Natural killer cell (primary cell): ENCODE results near the gene MRPS5. TPM values are rescaled to one million over a fixed set of nuclear protein-coding genes. Genes with fewer than 3 reads are reported as not detected.

Experiments used
- ATAC-seq, 3 donors: fragments of 150-1000 bp in 2 of 3; fragments of 200-7000 bp in 1 of 3; cut with Tn5 transposase; 1 replicate in 1 of 3; 2 replicates in 2 of 3; pipeline ENCODE4 v1.10.0; 2021; ENCODE audit warnings: mild to moderate bottlenecking in 2 of 3, moderate library complexity in 2 of 3
- DNase-seq, 2 donors: peaks; one replicate each; pipeline versions ENCODE4 v3.0.0 to v3.0.0-alpha.2; 2013 to 2021; ENCODE audit warnings: mixed read lengths in 1 of 2
- H3K27ac ChIP-seq: one replicate; pipeline ENCODE4 v1.5.1; 2013; ENCODE audit warnings: mild to moderate bottlenecking, low read length
- H3K27me3 ChIP-seq: one replicate; pipeline ENCODE4 v1.6.1; 2013; ENCODE audit warnings: low read length; ENCODE audit not compliant: control insufficient read depth, insufficient read depth
- H3K36me3 ChIP-seq: one replicate; pipeline ENCODE4 v1.6.1; 2013; ENCODE audit warnings: low read length; ENCODE audit not compliant: control insufficient read depth, insufficient read depth
- H3K4me1 ChIP-seq: one replicate; pipeline ENCODE4 v1.6.1; 2013; ENCODE audit warnings: low read length; ENCODE audit not compliant: control insufficient read depth, insufficient read depth
- H3K4me3 ChIP-seq: one replicate; pipeline ENCODE4 v1.5.1; 2013; ENCODE audit warnings: low read length
- H3K9me3 ChIP-seq: one replicate; pipeline ENCODE4 v1.6.1; 2013; ENCODE audit warnings: low read length; ENCODE audit not compliant: control insufficient read depth, insufficient read depth
- H3K27ac Mint-ChIP-seq, 2 donors: one replicate each; pipeline ENCODE4 v1.8.0; 2022; ENCODE audit warnings: mild to moderate bottlenecking in 2 of 2, mixed read lengths in 2 of 2, moderate library complexity in 1 of 2
- H3K27me3 Mint-ChIP-seq, 2 donors: one replicate each; pipeline ENCODE4 v1.8.0; 2022; ENCODE audit warnings: low read depth in 2 of 2, mixed read lengths in 2 of 2
- H3K36me3 Mint-ChIP-seq: one replicate; pipeline ENCODE4 v1.8.0; 2022; ENCODE audit warnings: mixed read lengths
- H3K4me1 Mint-ChIP-seq, 2 donors: one replicate each; pipeline ENCODE4 v1.8.0; 2022; ENCODE audit warnings: mixed read lengths in 2 of 2
- H3K4me3 Mint-ChIP-seq: one replicate; pipeline ENCODE4 v1.8.0; 2022; ENCODE audit warnings: mild to moderate bottlenecking, moderate library complexity, mixed read lengths
- H3K9me3 Mint-ChIP-seq, 2 donors: one replicate each; pipeline ENCODE4 v1.8.0; 2022; ENCODE audit warnings: mixed read lengths in 2 of 2
- WGBS: methylation state at CpG from one replicate; pipeline ENCODE4 v1.1.7; 2013; ENCODE audit warnings: missing lambda C conversion rate; ENCODE audit not compliant: insufficient coverage; 5-methylcytosine and 5-hydroxymethylcytosine counted together
- intact Hi-C: fragments of 100-400 bp; cut with micrococcal nuclease; formaldehyde crosslinking; loops from one replicate; pipeline ENCODE4 v1.14.2; 2022
- total RNA-seq, 4 donors: library from RNA; stranded (reverse); fragments of 120-200 nt in 1 of 4; gene quantifications; one replicate each; pipeline versions ENCODE4 v1.2.3 to v1.2.4, GENCODE V29; 2013 to 2022
- TF ChIP-seq, protein P1 (sequence below): fragments of 200-600 bp; IDR thresholded peaks from one replicate; pipeline ENCODE4 v1.8.0; 2022; ENCODE audit warnings: antibody characterized with exemption

Gene MRPS5
- total RNA-seq, 3 donors from 2014 or later (not counting 1 experiment from before 2014, with no cell fraction given): 26.4 to 40.0 (median 29.8) TPM

DNA sequence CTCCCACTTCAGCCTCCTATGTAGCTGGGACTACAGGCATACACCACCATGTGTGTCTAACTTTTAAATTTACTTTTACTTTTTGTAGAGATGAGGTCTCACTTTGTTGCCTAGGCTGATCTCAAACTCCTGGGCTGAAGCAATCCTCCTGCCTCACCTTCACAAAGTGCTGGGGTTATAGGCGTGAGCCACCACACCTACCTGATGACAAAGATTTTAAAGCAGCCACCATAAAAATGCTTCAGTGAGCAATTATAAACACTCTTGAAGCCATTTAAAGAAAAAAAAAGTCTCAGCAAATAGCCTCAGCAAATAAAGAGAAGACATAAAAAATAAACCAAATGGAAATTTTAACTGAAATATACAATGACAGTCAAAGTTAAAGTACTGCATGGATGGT is 35.6 kb downstream of the MRPS5 start:
- TF ChIP-seq, protein P1, sequence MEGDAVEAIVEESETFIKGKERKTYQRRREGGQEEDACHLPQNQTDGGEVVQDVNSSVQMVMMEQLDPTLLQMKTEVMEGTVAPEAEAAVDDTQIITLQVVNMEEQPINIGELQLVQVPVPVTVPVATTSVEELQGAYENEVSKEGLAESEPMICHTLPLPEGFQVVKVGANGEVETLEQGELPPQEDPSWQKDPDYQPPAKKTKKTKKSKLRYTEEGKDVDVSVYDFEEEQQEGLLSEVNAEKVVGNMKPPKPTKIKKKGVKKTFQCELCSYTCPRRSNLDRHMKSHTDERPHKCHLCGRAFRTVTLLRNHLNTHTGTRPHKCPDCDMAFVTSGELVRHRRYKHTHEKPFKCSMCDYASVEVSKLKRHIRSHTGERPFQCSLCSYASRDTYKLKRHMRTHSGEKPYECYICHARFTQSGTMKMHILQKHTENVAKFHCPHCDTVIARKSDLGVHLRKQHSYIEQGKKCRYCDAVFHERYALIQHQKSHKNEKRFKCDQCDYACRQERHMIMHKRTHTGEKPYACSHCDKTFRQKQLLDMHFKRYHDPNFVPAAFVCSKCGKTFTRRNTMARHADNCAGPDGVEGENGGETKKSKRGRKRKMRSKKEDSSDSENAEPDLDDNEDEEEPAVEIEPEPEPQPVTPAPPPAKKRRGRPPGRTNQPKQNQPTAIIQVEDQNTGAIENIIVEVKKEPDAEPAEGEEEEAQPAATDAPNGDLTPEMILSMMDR: no peak
- H3K27me3 Mint-ChIP-seq: no peaks in the 10 kb centered on the region
- H3K9me3 Mint-ChIP-seq: no peaks in the 10 kb centered on the region
- H3K4me3 Mint-ChIP-seq: no peak overlapping the region
- Histone ChIP-seq H3K4me3 (no peak overlapping the region), H3K4me1 (no peaks in the 10 kb centered on the region), H3K27ac (no peak overlapping the region), H3K36me3 (peaks cover 36% of the 10 kb centered on the region), H3K27me3 (no peaks in the 10 kb centered on the region), H3K9me3 (no peaks in the 10 kb centered on the region)
- 100% methylated on average over 1 of the region's 1 CpG for WGBS
- peaks cover 24% of the 10 kb centered on the region for H3K36me3 Mint-ChIP-seq
- H3K4me1 Mint-ChIP-seq: no peaks in the 10 kb centered on the region
- H3K27ac Mint-ChIP-seq: no peak overlapping the region
- ATAC-seq: no peak
- no peak for DNase-seq
- intact Hi-C loops: no loop called here

DNA sequence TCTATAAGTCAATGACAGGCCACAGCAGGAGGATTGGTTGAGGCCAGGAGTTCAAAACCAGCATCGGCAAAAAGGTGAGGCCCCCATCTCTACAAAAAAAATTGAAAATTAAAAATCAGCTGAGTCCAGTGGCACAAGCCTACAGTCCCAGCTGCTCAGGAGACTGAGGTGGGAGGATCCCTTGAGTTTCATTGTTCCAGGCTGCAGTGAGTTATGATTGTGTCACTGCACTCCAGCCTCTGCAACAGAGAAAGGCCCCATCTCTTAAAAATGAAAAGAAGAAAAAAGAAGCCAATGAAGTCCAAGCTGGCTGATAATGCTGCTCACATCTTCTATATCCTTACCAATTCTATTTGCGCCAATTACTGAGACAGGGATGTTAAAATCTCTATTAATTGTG is 39.1 kb downstream of the MRPS5 start:
- no peaks in the 10 kb centered on the region for H3K9me3 ChIP-seq
- no peak overlapping the region for H3K27ac ChIP-seq
- Mint-ChIP-seq H3K27ac (no peak overlapping the region), H3K4me1 (peaks cover 0 to 2% of the 10 kb centered on the region in 2 donors), H3K27me3 (peaks cover 7 to 10% of the 10 kb centered on the region in 2 donors), H3K9me3 (no peaks in the 10 kb centered on the region), H3K4me3 (no peak overlapping the region), H3K36me3 (peaks cover 23% of the 10 kb centered on the region)
- H3K27me3 ChIP-seq: no peaks in the 10 kb centered on the region
- peaks cover 22% of the 10 kb centered on the region for H3K36me3 ChIP-seq
- peaks cover under 1% of the 10 kb centered on the region for H3K4me1 ChIP-seq
- WGBS: 100% methylated on average over 1 of the region's 2 CpGs
- DNase-seq: no peak
- no peak for ATAC-seq
- intact Hi-C loops: no loop called here
- TF ChIP-seq, protein P1: no peak
- no peak overlapping the region for H3K4me3 ChIP-seq

DNA sequence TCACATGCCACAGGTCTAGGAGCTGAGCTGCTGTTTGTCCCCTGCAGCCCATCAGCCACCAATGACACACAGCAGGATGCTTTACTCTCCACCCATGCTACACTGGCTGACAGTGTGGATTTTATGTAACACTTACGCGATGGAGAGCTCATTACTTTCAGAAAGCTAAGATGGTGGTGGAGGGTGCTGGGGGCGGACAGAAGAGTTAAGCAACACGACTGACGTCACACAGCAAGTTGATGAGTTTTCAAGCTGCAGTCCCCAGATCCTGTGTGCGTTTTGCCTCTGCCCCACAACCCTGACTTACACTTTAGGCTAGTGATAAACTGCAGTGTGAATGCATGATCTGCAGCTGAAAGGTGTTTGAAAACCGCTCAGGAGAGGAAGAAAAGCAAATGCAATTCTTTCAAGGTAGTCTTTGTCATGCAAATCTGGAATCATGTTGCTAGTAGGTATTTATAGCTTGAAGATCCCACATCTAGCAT is 42.4 kb downstream of the MRPS5 start:
- Mint-ChIP-seq H3K36me3 (no peaks in the 10 kb centered on the region), H3K27ac (no peak overlapping the region), H3K4me1 (peaks cover 5 to 6% of the 10 kb centered on the region in 2 donors), H3K9me3 (no peaks in the 10 kb centered on the region), H3K27me3 (peaks cover 12 to 14% of the 10 kb centered on the region in 2 donors), H3K4me3 (no peak overlapping the region)
- Histone ChIP-seq H3K27me3 (no peaks in the 10 kb centered on the region), H3K4me1 (peaks cover 31% of the 10 kb centered on the region), H3K36me3 (no peaks in the 10 kb centered on the region), H3K27ac (no peak overlapping the region), H3K4me3 (no peak overlapping the region), H3K9me3 (no peaks in the 10 kb centered on the region)
- intact Hi-C loops: loop anchor here (5.0 kb wide), 1 partner anchor 128 kb away; the partner anchor contains the start of gene ZNF892
- WGBS: 72% methylated on average over 7 of the region's 7 CpGs
- TF ChIP-seq, protein P1: no peak
- peak in 1 of 2 donors; percentile 49 for DNase-seq
- ATAC-seq: no peak
